ENCODE measurements around the gene LAMA2. TPM values are rescaled to one million over a fixed set of nuclear protein-coding genes. Genes with fewer than 3 reads are reported as not detected.
A peak's percentile ranks its signal among the peaks of the same experiment; 100 is the strongest.

The LAMA2 gene
- total RNA-seq, 1 donor from 2014 or later: 185 TPM

GRCh38 chr6:129393654-129394053 is 510.7 kb downstream of the LAMA2 start:
- Histone ChIP-seq H3K27me3 (ENCODE audit: low read depth) (no peaks in the 10 kb centered on the region), H3K4me3 (no peak overlapping the region), H3K36me3 (peaks cover 65% of the 10 kb centered on the region), H3K4me1 (peaks cover 30% of the 10 kb centered on the region), H3K27ac (replicated peaks) (no peak overlapping the region), H3K9me3 (replicated peaks) (no peaks in the 10 kb centered on the region)
- intact Hi-C loops (cut with micrococcal nuclease): no loop called here
- TF ChIP-seq CTCF (IDR thresholded peaks at IDR 0.05; ENCODE audit: borderline replicate concordance): no peak
- no peak for DNase-seq

GRCh38 chr6:129398764-129399163 is 515.8 kb downstream of the LAMA2 start:
- Histone ChIP-seq H3K9me3 (replicated peaks) (no peaks in the 10 kb centered on the region), H3K4me1 (peaks cover 5% of the 10 kb centered on the region), H3K36me3 (peaks cover 55% of the 10 kb centered on the region), H3K4me3 (no peak overlapping the region), H3K27me3 (ENCODE audit: low read depth) (no peaks in the 10 kb centered on the region), H3K27ac (replicated peaks) (no peak overlapping the region)
- TF ChIP-seq CTCF (IDR thresholded peaks at IDR 0.05; ENCODE audit: borderline replicate concordance): no peak
- intact Hi-C loops (cut with micrococcal nuclease): no loop called here
- DNase-seq: no peak

GRCh38 chr6:129402244-129402643 is 519.3 kb downstream of the LAMA2 start:
- intact Hi-C loops (cut with micrococcal nuclease): no loop called here
- DNase-seq: no peak
- H3K27ac ChIP-seq (replicated peaks): no peak overlapping the region
- peaks cover 57% of the 10 kb centered on the region for H3K36me3 ChIP-seq
- no peaks in the 10 kb centered on the region for H3K27me3 ChIP-seq (ENCODE audit: low read depth)
- no peak for TF ChIP-seq CTCF (IDR thresholded peaks at IDR 0.05; ENCODE audit: borderline replicate concordance)
- no peaks in the 10 kb centered on the region for H3K9me3 ChIP-seq (replicated peaks)
- no peak overlapping the region for H3K4me3 ChIP-seq
- H3K4me1 ChIP-seq: no peaks in the 10 kb centered on the region

GRCh38 chr6:129411092-129411491 is 528.2 kb downstream of the LAMA2 start:
- intact Hi-C loops (cut with micrococcal nuclease): no loop called here
- Histone ChIP-seq H3K36me3 (peaks cover 40% of the 10 kb centered on the region), H3K4me1 (peaks cover 12% of the 10 kb centered on the region), H3K27ac (replicated peaks) (no peak overlapping the region), H3K27me3 (ENCODE audit: low read depth) (no peaks in the 10 kb centered on the region), H3K9me3 (replicated peaks) (no peaks in the 10 kb centered on the region), H3K4me3 (no peak overlapping the region)
- DNase-seq: no peak
- no peak for TF ChIP-seq CTCF (IDR thresholded peaks at IDR 0.05; ENCODE audit: borderline replicate concordance)

- peaks cover 21% of the 10 kb centered on the region for H3K4me1 ChIP-seq
- H3K27ac ChIP-seq (replicated peaks): peak overlapping the region; percentile 61
- no peak overlapping the region for H3K4me3 ChIP-seq
- intact Hi-C loops (cut with micrococcal nuclease): no loop called here
- H3K9me3 ChIP-seq (replicated peaks): no peaks in the 10 kb centered on the region
- no peak for TF ChIP-seq CTCF (IDR thresholded peaks at IDR 0.05; ENCODE audit: borderline replicate concordance)
- peaks cover 11% of the 10 kb centered on the region for H3K36me3 ChIP-seq
- DNase-seq: peak; percentile 20
- H3K27me3 ChIP-seq (ENCODE audit: low read depth): no peaks in the 10 kb centered on the region
Measured at GRCh38 chr6:129416337-129416990, 533.5 kb downstream of the LAMA2 start.
